Right lobe of liver (tissue), 4 donors: ENCODE measurements around the gene SH3BGRL2.

Experiments
- POLR2A ChIP-seq: fragments of 450-650 bp; IDR thresholded peaks from one replicate; pipeline ENCODE4 v1.6.1; 2017; ENCODE audit warnings: antibody characterized with exemption, mild to moderate bottlenecking
- TF ChIP-seq, protein P1 (sequence below), 4 donors: fragments of 200-600 bp in 3 of 4; fragments of 450-650 bp in 1 of 4; IDR thresholded peaks; one replicate each; pipeline versions ENCODE4 v1.5.1 to v1.8.0; 2016 to 2022; ENCODE audit warnings: antibody characterized with exemption in 4 of 4, mild to moderate bottlenecking in 2 of 4
- donor health status: DM: no; HTN: no; CAD: no.
- donor health status: DM: no; HTN: no; CAD: no.
- donor health status: DM: no; HTN: yes; CAD: no.

DNA sequence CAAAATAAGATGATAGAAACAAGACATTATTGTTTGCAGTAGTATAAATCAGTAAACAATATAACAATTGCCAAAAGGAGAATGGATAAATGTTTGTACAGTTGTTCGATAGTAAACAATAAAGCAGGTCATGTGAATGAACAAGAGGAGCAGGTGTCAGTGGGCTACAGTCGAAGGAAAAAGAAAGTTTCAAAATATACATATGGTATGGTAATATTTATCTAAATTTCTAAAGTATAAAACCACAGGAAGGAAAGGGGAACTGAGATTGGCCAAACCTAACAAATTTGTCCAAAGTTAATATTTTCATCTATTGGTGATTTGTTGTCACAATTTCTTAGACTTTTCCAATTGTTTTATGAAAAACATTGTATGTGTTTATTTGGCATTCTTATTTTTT is 110.9 kb downstream of the SH3BGRL2 start:
- no peak for TF ChIP-seq POLR2A
- TF ChIP-seq, protein P1, sequence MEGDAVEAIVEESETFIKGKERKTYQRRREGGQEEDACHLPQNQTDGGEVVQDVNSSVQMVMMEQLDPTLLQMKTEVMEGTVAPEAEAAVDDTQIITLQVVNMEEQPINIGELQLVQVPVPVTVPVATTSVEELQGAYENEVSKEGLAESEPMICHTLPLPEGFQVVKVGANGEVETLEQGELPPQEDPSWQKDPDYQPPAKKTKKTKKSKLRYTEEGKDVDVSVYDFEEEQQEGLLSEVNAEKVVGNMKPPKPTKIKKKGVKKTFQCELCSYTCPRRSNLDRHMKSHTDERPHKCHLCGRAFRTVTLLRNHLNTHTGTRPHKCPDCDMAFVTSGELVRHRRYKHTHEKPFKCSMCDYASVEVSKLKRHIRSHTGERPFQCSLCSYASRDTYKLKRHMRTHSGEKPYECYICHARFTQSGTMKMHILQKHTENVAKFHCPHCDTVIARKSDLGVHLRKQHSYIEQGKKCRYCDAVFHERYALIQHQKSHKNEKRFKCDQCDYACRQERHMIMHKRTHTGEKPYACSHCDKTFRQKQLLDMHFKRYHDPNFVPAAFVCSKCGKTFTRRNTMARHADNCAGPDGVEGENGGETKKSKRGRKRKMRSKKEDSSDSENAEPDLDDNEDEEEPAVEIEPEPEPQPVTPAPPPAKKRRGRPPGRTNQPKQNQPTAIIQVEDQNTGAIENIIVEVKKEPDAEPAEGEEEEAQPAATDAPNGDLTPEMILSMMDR (IDR thresholded peaks at IDR 0.05), result no peak
